Measurements from ENCODE around the gene RPL35.

The RPL35 gene

DNA sequence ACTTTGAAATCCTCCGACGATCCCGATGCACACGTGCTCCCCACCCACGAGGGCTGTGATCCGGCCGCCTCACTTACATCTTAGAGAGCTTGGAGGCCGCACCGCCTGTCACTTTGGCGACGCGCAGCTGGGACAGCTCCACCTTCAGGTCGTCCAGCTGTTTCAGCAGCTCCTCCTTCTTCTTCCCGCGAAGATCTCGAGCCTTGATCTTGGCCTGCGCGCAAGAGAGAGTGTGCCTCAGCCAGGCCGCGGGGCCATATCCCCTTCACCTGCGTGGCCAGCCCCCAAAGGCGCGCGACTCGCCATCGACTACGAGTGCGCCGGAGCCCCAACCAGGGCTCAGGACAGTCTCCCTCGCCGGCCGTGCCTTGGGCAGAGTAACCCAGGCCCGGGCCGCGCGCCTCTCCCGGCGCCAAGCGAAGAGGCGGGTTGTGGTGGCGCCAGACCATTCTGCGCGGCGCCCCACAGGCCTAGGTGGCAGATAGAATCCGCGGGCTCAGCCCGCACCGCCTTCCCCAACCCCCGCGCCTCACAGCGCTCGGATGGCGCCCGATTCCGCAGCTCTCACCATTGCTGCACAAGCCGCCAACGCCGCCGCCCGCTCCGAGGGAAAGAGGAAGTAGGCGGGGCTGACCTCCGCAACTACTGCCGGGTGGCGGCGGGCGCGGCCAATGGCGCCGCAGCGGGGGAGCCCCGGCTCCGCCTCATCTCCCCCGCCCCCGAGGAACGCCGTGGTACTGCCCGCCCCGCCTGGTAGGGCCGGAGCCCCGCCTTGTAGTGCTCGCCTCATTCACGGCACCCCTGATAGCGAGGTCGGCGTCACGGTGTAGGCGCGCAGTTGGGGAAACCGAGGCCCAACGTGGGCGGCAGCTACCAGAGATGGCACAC, at the start of gene RPL35, which contains the start of gene ARPC5L:
Gene RPL35 (minus strand): TSS at position 616 of the 888 bp plus-strand sequence. CDS start 45 bp downstream, at position 571.
Gene ARPC5L (plus strand): TSS at position 789 of the 888 bp plus-strand sequence. CDS start 7,161 bp downstream, outside the sequence.
- peak; percentile 74 for FAIRE-seq
- DNase-seq (ENCODE audit: insufficient read length, low spot score): peak; percentile 90

DNA sequence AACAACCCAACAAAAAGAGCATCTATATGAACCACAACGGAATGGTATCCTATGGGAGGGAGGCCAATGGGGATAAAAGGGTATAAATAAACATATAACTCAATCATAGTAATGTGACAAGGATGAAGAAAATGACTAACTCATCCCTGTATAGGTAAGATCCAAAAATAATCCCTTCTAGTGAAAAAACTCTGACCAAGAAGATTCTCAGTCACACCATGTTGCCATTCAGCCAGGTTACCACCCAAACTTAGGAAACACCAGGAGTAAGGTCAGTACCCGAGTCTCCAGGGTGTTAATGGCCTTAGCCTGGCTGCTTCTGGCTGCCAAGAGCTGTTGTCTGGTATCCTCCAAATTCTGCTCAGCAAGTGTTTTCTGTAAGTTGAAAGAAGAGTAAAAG, 46.3 kb upstream of the RPL35 start:
- no peak for DNase-seq (ENCODE audit: insufficient read length, low spot score)
- FAIRE-seq: no peak

DNA sequence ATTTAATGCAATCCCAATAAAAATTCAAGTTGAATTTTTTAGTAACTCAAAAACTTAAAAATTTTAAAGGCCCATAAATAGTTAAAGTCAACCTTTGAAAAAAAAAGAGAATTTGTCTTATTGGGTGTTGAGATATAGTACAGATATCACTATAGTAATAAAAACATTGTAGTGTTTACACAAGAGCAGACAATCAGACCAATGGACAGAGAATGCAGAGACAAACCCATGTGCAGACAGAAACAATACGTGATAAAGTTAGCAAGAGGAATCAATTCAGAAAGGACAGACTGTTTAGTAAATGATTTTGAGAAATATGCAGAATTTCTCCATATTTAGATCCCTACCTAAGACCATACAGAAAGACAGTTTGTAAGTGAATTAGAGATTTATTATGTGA, 45.2 kb upstream of the RPL35 start:
- FAIRE-seq (no peak), DNase-seq (ENCODE audit: insufficient read length, low spot score) (no peak)

GRCh38 chr9:124899845-124900244, 38.1 kb upstream of the RPL35 start:
- DNase-seq (ENCODE audit: insufficient read length, low spot score) (no peak), FAIRE-seq (no peak)

DNA sequence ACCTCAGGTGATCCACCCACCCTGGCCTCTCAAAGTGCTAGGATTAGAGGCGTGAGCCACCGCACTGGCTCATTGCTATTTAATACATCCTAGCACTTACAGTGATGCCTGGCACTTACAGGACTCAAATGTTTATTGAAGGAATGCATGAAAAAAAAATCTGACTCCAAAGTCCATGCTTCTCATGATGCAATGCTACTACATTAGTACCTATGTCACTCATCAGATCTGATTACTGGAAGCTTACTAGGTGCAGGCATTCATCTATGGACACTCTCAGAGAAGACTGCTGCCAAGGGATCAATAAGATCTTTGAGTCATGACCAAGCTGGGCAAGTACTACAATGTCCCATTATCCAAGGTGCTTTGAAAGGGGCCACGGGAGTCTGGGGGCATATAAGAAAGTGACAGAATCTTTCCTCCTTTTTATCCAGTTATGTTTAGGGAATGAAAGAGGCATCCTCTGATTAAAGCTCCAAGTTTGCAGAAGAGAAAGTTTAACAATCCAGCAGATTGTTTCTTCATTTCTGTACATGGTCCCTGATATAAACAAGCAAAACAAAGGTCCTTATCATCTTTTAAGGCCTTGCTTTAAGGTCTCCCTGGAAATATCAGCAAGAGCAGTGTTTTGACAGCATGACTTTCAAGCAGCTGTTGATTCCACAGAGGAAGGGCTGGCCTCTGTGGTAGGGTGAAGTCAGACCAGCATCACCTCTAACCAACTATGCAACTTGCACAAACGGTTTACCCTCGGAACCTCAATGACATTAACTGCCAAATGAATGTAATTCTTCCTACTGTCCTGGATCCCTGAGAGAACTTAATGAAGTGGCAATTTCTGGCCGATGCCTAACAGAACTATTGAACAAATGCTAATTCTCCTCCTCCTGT, 36.1 kb upstream of the RPL35 start:
- FAIRE-seq (no peak), DNase-seq (ENCODE audit: insufficient read length, low spot score) (no peak)

DNA sequence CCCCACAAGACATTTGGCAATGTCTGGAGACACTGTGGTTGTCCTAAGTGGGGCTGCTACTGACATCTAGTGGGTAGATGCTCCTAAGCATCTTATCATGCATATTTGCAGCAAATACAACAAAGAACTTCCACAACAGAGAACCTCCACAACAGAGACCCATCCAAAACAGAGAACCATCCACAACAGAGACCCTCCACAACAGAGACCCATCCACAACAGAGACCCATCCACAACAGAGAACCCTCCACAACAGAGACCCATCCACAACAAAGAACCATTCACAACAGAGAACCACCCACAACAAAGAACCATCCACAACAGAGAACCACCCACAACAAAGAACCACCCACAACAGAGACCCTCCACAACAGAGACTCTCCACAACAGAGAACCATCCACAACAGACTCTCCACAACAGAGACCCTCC, 33.0 kb upstream of the RPL35 start:
- peak; percentile 13 for DNase-seq (ENCODE audit: insufficient read length, low spot score)
- no peak for FAIRE-seq

GRCh38 chr9:124894035-124894740, 32.4 kb upstream of the RPL35 start:
- FAIRE-seq (no peak), DNase-seq (ENCODE audit: insufficient read length, low spot score) (no peak)

GRCh38 chr9:124890179-124890578, 28.4 kb upstream of the RPL35 start:
- no peak for FAIRE-seq
- DNase-seq (ENCODE audit: insufficient read length, low spot score): no peak

DNA sequence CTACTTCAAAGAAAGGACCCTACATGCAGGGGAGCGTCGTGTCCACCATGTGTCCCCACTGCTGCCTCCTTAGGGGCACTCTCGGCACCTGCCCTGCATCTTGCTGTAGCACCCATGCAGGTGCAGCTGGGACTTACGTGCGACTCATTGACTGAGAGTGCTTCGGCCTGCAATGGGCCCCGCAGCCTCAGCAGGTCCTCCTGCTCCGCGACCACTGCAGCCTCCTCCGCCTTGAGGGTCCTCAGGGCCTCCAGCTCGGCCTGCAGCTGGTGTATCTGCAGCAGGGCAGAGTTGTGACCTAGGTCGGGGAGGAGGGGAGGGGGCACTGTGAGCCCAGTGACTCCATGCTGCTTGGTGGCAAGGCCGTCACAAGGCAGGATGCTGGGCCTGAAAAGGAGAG, 27.2 kb upstream of the RPL35 start:
- FAIRE-seq: no peak
- DNase-seq (ENCODE audit: insufficient read length, low spot score): no peak

DNA sequence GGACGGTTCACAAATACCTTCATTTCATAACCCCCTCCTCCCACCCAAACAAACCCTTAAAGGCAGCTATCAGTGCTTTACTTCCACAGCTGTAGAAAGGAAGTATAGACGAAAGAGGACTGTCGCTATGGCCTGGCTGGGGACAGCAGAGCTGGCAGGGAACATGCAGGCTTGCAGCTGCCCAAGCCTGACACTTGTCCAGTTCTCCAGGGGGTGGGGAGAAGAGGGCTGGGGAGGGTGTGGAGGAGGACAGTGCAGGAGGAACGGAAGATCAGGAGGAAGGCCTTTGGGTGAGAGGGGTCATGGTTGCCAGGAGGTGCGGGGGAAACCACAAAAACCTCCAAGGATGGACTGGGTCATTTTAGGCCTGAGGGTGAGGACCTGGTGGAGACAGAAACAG, 26.1 kb upstream of the RPL35 start:
- FAIRE-seq: no peak
- DNase-seq (ENCODE audit: insufficient read length, low spot score): no peak

DNA sequence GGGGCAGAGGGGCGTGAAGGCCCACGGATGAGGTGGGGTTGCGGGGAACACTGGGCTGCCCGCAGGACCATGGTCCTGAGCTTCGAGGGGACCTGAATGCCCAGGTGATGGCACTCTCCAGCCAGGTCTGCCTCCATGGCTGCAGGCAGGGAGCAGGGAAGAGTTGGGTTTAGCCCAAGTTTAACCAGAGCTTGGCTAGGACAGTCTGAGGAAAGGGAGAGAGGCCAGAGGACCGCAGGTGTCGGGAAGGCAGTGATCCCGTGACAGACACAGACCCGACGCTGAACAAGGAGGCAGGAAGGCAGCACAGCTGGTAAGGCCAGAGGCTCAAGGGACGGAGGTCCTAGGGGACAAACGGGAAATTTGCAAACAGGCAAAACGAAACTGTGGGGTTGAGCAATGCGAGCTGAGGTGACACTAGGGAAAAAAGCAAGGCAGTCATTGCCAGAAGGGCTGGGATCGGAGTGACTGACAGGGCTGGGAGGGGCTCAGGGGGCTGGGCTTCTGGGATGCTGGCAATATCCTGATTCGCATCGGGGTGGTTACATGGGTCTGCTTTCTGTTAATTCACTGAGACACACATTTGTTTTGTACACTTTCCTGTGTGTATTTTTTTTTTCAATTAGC, 25.2 kb upstream of the RPL35 start:
- DNase-seq (ENCODE audit: insufficient read length, low spot score) (no peak), FAIRE-seq (no peak)

- FAIRE-seq: no peak
- DNase-seq (ENCODE audit: insufficient read length, low spot score): no peak
These were observed 24.7 kb upstream of the RPL35 start for GRCh38 chr9:124886461-124886860.

GRCh38 chr9:124885551-124885950, 23.8 kb upstream of the RPL35 start:
- FAIRE-seq (no peak), DNase-seq (ENCODE audit: insufficient read length, low spot score) (no peak)

DNA sequence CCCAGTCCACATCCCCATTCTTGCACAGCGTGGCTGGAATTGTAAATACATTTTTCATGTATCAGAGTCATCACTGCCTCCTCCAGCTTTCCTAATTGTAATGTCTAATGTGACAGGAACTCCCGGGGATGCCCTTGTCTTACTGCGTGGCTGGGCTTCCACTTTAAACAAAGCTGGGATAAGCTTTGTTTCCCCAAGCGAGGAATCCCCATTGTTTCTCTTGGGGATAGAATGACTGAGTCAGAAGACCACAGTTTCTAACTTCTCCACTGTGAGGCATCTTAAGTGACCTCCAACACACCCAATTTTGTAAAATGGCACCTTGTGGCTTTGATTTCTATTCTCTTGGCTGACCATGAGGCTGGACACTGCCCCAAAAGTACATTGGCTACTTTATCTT, 22.6 kb upstream of the RPL35 start:
- DNase-seq (ENCODE audit: insufficient read length, low spot score) (no peak), FAIRE-seq (no peak)

DNA sequence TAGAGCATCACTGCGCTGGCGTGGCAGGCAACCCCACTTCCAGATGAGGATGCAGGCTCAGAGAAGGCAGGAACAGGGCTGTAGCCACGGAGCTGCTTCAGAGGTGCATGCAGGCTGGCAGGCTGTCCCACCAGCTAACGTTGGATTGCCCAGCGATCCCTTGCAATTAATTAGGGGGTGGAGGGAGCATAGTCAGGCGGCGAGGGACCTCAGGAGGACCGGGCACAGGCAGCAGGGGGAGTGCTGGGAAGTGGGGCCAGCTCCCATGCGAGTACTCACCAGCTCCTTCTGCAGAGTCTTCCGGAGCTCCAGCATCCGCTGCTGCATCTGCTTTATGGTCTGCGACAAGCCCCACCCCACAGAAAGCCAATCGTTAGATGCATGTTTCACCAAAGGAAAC, 20.5 kb upstream of the RPL35 start:
- FAIRE-seq: no peak
- DNase-seq (ENCODE audit: insufficient read length, low spot score): no peak

GRCh38 chr9:124881138-124881743, 19.5 kb upstream of the RPL35 start:
- no peak for FAIRE-seq
- no peak for DNase-seq (ENCODE audit: insufficient read length, low spot score)

DNA sequence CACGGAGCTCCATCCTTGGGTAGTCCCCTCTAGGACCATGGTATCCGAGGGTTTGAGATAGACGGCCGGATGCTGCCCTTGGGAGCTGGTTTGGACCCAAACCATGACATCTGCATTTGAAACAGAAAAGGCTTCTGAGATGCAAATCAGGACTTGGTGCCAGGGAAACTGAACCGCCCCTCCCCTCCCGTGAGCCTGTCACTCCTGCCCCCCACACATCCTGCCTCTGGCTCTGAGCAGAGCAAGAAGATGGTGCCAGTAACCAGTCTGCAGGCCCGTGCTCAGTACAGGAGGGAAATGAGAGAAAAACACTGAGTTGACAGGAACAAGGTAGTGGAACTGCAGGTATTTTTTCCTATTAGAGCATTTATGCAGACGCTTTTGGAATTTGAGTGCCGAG, 18.7 kb upstream of the RPL35 start:
- FAIRE-seq (no peak), DNase-seq (ENCODE audit: insufficient read length, low spot score) (no peak)

GRCh38 chr9:124879226-124879625, 17.5 kb upstream of the RPL35 start:
- FAIRE-seq (no peak), DNase-seq (ENCODE audit: insufficient read length, low spot score) (no peak)

- FAIRE-seq (no peak), DNase-seq (ENCODE audit: insufficient read length, low spot score) (no peak)
These were observed 16.8 kb upstream of the RPL35 start for GRCh38 chr9:124878518-124878917.

GRCh38 chr9:124878021-124878420, 16.3 kb upstream of the RPL35 start:
- FAIRE-seq: no peak
- DNase-seq (ENCODE audit: insufficient read length, low spot score): no peak

Measured in HTR-8/SVneo (cell line).